GM21786 (cell line): ENCODE data around the gene CNOT1.
"Not testable (repeated sequence)": the region's sequence is repeated elsewhere in the genome, so short reads cannot be mapped to it uniquely, and the experiment has no call there.

Source experiments
- ATAC-seq: cut with Tn5 transposase; IDR thresholded peaks from one replicate; pipeline ENCODE4 v1.9.1; 2021; ENCODE audit not compliant: unreplicated experiment

Gene CNOT1

GRCh38 chr16:58638148-58639036 is 8.8 kb upstream of the CNOT1 start:
- no peak for ATAC-seq

- not testable (repeated sequence) for ATAC-seq
These were observed 7.4 kb upstream of the CNOT1 start for GRCh38 chr16:58637021-58637420.

- no peak for ATAC-seq
These were observed 6.8 kb upstream of the CNOT1 start for GRCh38 chr16:58636466-58636865.

- no peak for ATAC-seq
These were observed 5.9 kb upstream of the CNOT1 start for GRCh38 chr16:58635502-58635901.

- ATAC-seq: no peak
These were observed 4.7 kb upstream of the CNOT1 start for GRCh38 chr16:58634265-58634802.

- no peak for ATAC-seq
These were observed 537 bp downstream of the CNOT1 start for GRCh38 chr16:58628845-58629732.

- no peak for ATAC-seq
These were observed 5.4 kb downstream of the CNOT1 start for GRCh38 chr16:58624209-58624608.

GRCh38 chr16:58620396-58620795 is 9.2 kb downstream of the CNOT1 start:
- no peak for ATAC-seq

- no peak for ATAC-seq
These were observed 14.3 kb downstream of the CNOT1 start for GRCh38 chr16:58615280-58615679.

GRCh38 chr16:58614860-58615259 is 14.8 kb downstream of the CNOT1 start:
- ATAC-seq: no peak

- no peak for ATAC-seq
These were observed 15.4 kb downstream of the CNOT1 start for GRCh38 chr16:58614212-58614611.

GRCh38 chr16:58612965-58613364 is 16.7 kb downstream of the CNOT1 start:
- not testable (repeated sequence) for ATAC-seq

GRCh38 chr16:58608601-58609136 is 21.0 kb downstream of the CNOT1 start:
- ATAC-seq: no peak

GRCh38 chr16:58605562-58605961 is 24.1 kb downstream of the CNOT1 start:
- ATAC-seq: no peak

- ATAC-seq: no peak
These were observed 38.5 kb downstream of the CNOT1 start for GRCh38 chr16:58591083-58591482.

- ATAC-seq: no peak
These were observed 40.2 kb downstream of the CNOT1 start for GRCh38 chr16:58589326-58589905.

- no peak for ATAC-seq
These were observed 41.2 kb downstream of the CNOT1 start for GRCh38 chr16:58588406-58588805.

- ATAC-seq: no peak
These were observed 43.1 kb downstream of the CNOT1 start for GRCh38 chr16:58586340-58587030.

- ATAC-seq: no peak
These were observed 44.7 kb downstream of the CNOT1 start for GRCh38 chr16:58584831-58585505.
